ENCODE results near the gene TGFB2.

DNA sequence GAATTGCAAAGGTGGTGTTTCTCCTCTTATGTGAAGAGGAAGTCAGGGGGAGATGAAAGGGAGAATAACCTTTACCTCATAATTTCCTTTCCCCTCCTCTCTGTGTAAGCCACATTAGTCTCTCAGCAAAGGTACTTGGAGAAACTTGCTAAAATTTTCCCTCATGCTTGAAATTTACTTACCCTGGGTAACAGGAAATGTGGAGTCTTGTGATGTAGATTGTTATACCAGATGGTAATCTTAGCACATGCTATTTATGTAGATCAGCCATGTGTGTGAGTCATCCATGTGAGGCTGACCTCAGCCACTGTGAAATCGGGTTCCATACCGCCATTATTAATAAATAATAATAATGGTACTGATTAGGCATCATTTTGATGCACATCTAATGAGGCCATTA is 128.4 kb downstream of the TGFB2 start:
- TF ChIP-seq, protein P1, sequence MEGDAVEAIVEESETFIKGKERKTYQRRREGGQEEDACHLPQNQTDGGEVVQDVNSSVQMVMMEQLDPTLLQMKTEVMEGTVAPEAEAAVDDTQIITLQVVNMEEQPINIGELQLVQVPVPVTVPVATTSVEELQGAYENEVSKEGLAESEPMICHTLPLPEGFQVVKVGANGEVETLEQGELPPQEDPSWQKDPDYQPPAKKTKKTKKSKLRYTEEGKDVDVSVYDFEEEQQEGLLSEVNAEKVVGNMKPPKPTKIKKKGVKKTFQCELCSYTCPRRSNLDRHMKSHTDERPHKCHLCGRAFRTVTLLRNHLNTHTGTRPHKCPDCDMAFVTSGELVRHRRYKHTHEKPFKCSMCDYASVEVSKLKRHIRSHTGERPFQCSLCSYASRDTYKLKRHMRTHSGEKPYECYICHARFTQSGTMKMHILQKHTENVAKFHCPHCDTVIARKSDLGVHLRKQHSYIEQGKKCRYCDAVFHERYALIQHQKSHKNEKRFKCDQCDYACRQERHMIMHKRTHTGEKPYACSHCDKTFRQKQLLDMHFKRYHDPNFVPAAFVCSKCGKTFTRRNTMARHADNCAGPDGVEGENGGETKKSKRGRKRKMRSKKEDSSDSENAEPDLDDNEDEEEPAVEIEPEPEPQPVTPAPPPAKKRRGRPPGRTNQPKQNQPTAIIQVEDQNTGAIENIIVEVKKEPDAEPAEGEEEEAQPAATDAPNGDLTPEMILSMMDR (optimal IDR thresholded peaks at IDR 0.05 in 1 of 3, IDR thresholded peaks at IDR 0.05 in 1 of 3, conservative IDR thresholded peaks at IDR 0.05 in 1 of 3; ENCODE audit: extremely low read depth in 1 of 3, insufficient read depth in 2 of 3, low read length in 3 of 3), result no peak
- TF ChIP-seq EZH2 (IDR thresholded peaks at IDR 0.05; ENCODE audit: low read length), result no peak

Data from keratinocyte (primary cell).